HG03196 (cell line): ENCODE measurements around the gene TDRD5.

ENCODE experiments used
- ATAC-seq: cut with Tn5 transposase; IDR thresholded peaks from one replicate; pipeline ENCODE4 v1.9.1; 2021; ENCODE audit not compliant: unreplicated experiment

TDRD5 gene

GRCh38 chr1:179591592-179592580 lies at the start of gene TDRD5:
Gene TDRD5, plus strand, starts transcription at chr1:179591832. Its CDS starts 784 bp downstream, at chr1:179592616.
- no peak for ATAC-seq

GRCh38 chr1:179545321-179545720 lies 46.3 kb upstream of the TDRD5 start:
- no peak for ATAC-seq

GRCh38 chr1:179547021-179547535 lies 44.6 kb upstream of the TDRD5 start:
- ATAC-seq = no peak

DNA sequence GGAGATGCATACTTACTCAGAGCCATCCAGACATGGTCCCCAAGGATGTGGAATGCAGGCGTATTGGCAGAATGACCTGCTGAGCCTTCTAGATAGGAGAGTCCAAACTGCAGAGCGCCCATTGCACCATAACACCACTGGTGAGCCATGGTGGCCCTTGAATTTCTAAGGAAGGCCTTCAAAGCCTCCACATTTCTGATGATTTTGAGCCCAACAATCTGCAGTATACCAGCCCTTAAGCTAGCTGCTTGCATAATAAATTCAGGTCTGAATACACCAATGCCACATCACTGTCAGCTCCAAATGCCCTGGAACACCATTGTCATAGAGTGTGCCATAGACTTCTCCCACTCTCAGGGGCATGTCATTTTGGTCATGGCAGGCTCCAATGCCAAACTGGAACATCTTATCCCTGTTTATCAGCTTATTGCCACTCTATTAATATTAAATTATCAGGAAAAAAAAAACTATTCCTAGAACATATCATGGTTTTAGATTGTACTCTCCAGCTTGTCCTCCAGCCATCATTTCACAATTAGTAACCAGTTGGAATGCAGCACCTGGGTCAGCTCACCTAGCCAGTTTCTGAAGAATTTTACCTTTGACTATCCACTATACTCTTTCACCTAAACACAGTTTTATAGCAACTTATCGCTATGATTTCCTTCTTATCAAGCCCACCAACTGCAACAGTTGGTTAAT lies 42.8 kb upstream of the TDRD5 start:
- no peak for ATAC-seq

GRCh38 chr1:179549368-179549700 lies 42.3 kb upstream of the TDRD5 start:
- ATAC-seq = no peak

DNA sequence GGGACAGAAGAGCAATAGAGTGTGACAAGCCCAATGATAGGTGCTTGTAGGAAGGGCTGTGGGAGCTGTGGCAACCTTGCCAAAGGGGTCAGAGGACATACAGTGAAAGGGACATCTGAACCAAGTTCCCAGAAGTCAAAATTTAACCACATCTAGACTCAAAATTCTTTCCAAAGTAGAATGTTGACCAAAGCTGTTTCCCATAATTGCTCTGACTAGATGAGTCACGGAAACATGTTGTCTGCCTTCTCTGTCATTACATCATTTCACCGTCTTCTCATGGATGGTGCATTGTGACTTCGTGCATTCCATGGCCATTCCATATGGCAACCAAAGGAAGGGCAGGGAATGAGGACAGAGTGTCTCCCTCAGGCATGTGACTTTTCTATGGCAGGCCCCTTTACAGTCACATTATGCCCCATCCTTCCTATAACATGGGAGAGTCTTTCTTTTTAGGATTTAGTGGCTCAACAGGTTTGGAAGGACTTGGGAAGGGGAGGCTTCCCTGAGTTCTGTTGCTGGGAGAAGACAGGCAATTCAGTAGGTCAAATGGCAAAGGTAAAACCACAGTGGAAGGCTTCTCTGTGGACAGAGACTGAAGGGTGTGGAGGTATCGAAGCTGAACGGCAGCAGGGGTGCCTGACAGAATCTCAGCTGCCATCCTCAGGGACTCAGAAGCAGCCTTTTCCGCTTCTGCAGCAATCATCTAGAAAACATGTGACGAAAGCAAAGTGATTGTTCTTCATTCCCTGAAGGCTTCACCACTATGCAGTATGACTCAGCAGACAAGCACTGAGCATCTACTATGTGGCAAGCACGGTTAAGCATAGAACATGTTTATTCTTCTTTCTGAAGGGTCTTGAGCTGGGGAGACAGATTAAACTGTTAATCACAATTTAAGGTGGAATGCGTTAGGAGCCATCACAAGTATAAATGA lies 40.6 kb upstream of the TDRD5 start:
- peak; percentile 65 for ATAC-seq

- ATAC-seq = no peak
These were observed 37.2 kb upstream of the TDRD5 start for GRCh38 chr1:179554427-179554826.

DNA sequence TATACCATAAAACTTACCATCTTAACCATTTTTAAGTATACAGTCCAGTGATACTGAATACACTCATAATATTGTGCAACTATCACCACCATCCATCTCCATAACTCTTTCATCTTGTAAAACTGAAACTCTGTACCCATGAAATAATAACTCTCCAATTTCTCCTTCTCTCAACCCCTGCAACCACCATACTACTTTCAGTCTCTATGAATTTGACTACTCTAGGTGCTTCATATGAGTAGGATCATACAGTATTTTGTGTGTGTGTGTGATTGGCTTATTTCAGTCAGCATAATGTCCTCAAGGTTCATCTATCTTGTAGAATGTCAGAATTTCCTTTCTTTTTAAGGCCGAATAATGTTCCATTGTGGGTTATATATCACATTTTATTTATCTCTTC lies 33.6 kb upstream of the TDRD5 start:
- no peak for ATAC-seq

DNA sequence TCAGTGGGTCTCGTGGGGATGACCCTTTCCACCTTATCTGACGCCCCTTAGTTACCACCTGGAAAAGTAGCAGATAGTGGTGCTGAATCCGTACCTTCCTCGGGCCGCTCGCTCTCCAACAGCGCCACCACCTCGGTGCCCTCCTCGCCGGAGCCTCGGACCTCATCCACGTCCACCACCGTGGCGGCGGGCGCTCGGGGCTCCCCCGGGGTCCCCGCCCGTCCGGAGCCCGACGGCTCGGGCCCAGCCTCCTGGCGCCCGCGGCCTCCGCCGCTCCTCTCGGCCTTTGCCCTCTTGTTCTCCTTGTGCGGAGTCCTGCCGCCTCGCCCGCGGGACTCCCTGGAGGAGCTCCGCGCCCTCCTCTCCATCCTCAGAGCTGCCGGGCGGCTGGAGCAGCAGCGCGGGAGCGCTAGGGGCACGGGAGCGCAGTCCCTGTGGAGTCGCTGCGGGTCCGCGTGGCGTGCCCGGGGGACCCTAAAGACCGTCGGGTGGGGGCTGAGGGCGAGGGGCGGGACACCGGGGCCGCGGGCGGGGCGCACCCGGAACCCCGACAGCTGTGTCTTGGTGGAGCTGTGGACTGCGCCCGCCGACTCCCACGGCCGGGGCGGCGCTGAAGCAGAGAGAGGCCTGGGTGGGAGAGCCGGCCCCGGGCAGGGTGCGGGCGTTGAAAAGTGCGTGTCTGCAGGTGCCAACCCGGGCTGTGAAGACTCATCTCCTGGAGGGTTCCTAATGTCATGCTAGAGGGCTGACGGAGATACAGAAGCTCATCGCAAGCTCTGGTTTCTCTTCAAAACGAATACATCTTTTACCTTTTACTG lies 15.9 kb upstream of the TDRD5 start, which contains the start of gene NPHS2:
Gene NPHS2, minus strand, starts transcription at position 452 of the 818 bp plus-strand sequence. Its CDS starts 84 bp downstream, at position 368.
- ATAC-seq = no peak

DNA sequence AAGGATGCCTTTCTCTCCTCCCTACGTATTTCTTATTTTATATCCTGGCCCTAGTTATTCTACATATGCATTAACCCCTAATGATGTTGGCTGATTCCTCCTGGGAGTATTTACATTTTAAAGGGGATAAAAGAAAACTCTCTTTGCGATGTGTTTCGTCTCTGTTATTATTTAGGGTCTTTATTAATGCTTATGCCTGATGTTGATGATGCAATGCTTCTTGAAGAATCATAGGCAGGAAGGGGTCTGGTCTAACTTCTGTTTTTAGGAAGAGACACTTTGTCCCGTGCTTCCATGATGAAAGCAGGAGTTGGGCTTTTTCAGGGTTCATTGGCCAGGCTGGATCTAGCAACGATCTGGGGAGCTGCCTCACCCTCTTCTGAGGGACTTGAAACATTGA lies 15.1 kb upstream of the TDRD5 start:
- no peak for ATAC-seq

- ATAC-seq = no peak
These were observed 7.8 kb upstream of the TDRD5 start for GRCh38 chr1:179583771-179584320.

- ATAC-seq = no peak
These were observed 5.4 kb upstream of the TDRD5 start for GRCh38 chr1:179586107-179586823.

DNA sequence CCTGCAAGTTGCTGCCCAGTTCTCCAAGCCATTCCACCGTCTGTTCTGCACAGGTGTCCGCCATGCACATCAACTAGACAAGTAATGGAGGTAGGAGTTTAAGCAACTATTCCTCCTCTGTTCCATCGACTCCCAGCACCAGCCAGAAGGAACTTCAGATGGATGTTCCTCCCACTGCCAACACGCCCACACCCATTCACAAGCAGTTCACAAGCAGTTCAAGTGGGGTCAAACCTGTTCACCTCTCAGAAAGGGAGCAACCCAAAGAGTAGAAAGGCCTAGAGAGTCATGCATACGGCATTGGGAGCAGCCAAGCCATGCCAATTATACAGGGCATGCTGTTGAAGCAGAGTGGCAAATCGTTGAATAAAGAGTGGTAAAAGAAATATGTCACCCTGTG lies 4.3 kb upstream of the TDRD5 start:
- ATAC-seq = no peak

- ATAC-seq = no peak
These were observed 3.1 kb upstream of the TDRD5 start for GRCh38 chr1:179588425-179589024.

DNA sequence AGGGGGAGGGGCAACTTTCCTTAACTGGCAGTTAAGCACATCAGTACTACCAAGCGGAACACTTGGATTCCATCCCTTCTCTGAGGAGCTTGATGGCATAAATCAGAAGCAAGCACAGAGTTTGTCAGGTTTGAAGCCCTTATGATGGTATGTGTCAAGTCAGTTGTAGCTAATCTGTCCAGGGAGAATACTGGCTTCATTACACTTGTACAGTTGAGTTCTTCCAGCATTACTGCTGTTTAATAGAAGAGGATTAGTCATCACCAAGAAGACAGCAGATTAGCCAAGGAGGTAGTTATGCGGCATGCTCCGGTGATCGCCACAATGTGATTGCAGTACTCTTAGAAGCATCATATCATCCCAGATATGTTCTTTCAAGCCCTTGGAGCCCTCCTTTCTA lies 2.1 kb upstream of the TDRD5 start:
- no peak for ATAC-seq

GRCh38 chr1:179590671-179591070 lies 961 bp upstream of the TDRD5 start:
- no peak for ATAC-seq

DNA sequence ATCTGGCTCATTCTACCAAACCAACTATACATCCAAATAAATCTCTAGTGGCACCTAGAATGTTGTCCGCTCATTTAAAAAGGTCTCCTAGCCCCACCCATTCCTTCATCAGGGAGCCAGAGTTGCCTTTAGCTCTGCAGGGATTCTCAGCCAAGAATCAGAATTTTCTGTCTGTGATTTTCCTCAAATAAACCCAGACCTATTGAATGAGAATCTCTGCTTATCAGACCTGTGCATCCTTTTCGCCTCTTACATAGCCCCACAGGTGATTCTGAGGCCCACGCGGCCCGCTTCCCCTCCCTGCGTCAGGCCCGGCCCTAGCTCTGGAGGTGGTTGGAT lies 410 bp upstream of the TDRD5 start:
- no peak for ATAC-seq

GRCh38 chr1:179598631-179599030 lies 7.0 kb downstream of the TDRD5 start:
- no peak for ATAC-seq
